ENCODE data around the gene NBEA.
"Not testable (repeated sequence)": the region's sequence is repeated elsewhere in the genome, so short reads cannot be mapped to it uniquely, and the experiment has no call there.

Gene NBEA

DNA sequence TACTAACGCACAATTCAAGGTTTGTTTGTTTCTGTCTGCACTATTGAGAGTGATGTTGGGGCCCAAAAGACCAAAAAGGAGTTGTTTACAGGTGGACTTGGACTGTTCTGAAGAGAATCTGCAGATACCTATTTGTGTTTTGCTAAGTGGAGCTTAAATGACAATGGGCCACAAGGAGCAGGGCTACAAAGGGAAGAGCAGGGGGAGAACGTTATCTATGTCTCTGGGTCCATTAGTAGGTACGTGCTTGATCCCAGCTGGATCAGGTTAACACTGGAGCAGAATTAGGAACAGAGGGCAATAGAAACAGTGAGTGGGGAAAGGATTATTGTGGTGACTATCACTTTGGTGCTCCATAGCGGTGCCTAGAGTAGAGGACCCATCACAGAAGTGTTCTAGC is 22.5 kb downstream of the NBEA start:
- DNase-seq (ENCODE audit: low read depth) = no peak

DNA sequence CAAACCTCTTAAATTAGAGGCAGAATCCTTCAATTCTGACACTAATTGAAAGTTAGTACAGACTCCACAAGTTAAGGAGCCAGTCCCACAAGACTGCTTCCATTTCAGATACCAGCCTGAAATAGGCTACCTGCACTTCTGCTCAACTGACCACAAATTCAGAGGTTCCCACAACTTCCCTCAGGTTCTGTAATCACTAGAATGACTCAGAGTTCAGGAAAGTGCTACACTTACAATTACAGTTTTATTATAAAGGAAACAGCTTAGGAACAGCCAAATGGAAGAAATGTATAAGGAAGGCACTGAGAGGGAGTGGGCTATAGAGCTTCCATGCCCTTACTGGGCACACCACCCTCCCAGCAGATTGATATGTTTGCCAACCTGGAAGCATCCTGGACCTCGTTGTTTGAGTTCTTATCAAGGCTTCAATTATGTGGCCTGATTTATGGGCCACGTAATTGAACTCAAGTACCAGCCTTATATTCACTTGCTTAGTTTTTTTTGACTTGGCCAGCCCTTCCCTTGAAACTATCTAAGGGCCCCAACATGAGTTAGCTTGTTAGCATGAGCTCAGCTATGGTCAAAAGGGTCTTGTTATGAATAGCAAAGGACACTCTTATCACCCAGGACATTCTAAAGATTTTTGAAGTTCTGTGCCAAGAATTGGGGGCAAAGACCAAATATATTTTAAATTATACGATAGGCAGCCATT is 25.9 kb downstream of the NBEA start:
- no peak for DNase-seq (ENCODE audit: low read depth)

DNA sequence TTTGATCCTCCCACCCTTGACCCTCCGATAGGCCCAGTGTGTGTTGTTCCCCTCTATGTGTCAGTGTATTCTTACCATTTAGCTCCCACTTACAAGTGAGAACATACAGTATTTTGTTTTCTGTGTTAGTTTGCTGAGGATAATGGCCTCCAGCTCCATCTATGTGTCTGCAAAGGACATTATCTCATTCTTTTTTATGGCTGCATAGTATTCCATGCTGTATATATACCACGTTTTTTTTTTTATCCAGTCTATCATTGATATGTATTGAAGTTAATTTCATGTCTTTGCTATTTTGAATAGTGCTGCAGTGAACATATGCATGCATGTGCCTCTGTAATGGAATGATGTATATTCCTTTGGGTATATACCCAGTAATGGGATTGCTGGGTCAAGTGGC is 27.5 kb downstream of the NBEA start:
- DNase-seq (ENCODE audit: low read depth) = not testable (repeated sequence)

DNA sequence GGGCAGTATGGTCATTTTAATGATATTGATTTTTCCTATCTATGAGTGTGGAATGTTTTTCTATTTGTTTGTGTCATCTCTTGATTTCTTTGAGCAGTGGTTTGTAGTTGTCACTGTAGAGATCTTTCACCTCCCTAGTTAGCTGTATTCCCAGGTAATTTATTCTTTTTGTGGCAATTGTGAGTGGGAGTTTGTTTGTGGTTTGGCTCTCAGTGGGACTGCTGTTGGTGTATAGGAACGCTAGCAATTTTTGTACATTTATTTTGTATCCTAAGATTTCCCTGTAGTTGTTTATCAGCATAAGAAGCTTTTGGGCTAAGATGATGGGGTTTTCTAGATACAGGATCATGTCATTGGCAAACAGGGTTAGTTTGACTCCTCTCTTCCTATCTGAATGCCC is 28.9 kb downstream of the NBEA start:
- DNase-seq (ENCODE audit: low read depth) = no peak

DNA sequence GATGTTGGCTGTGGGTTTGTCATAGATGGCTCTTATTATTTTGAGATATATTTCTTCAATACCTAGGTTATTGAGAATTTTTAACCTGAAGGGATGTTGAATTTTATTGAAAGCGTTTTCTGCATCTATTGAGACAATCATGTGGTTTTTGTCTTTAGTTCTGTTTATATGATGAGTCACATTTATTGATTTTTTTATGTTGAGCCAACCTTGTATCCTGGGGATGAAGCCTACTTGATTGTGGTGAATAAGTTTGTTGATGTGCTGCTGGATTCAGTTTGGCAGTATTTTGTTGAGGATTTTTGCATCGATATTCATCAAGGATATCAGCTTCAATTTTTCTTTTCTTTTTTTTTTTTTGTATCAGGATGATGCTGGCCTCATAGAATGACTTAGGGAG is 29.4 kb downstream of the NBEA start:
- no peak for DNase-seq (ENCODE audit: low read depth)

DNA sequence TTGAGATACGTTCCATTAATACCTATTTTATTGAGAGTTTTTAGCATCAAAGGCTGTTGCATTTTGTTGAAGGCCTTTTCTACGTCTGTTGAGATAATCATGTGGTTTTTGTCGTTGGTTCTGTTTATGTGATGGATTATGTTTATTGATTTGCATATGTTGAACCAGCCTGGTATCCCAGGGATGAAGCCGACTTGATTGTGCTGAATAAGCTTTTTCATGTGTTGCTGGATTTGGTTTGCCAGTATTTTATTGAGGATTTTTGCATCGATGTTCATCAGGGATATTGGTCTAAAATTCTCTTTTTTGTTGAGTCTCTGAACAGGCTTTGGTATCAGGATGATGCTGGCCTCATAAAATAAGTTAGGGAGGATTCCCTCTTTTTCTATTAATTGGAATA is 43.1 kb downstream of the NBEA start:
- DNase-seq (ENCODE audit: low read depth) = not testable (repeated sequence)

DNA sequence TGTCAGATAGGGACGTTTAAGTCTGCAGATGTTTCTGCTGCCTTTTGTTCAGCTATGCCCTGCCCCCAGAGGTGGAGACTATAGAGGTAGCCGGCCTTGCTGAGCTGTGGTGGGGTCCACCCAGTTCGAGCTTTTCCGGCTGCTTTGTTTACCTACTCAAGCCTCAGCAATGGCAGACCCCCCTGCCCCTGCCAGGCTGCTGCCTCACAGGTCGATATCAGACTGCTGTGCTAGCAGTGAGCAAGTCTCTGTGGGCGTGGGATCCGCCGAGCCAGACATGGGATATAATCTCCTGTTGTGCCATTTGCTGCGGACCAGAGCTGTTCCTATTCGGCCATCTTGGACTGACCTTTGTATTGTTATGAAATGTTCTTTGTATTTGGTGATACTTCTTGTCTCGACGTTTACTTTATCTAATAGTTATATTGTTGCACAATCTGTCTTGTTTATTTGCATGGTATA is 46.3 kb downstream of the NBEA start:
- DNase-seq (ENCODE audit: low read depth) = no peak

DNA sequence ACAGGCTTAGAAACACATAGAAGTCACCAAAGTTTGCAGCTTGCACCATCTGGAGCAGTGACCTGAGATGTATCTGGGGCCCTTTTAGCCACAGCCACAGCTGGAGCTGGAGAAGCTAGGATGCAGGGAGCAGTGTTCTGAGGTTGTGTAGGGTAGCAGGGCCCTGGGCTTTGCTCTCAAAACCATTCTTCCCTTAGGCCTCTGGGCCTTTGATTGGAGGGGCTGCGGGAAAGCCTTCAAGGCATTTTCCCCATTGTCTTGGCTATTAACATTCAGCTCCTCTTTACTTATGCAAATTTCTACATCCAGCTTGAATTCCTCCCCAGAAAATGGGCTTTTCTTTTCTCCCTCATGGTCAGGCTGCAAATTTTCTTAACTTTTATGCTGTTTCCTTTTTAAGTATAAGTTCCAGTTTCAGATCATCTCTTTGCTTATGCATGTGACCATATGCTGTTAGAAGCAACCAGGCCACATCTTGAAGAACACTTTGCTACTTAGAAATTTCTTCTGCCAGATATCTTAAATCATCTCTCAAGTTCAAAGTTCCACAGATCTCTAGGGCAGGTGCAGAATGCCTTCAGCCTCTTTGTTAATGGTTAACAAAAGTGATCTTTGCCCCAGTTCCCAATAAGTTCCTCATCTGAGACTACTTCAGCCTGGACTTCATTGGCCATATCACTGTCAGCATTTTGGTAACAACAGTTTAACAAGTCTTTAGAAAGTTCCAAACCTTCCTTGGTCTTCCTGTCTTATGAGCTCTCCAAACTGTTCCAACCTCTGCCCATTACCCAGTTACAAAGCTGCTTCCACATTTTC is 48.5 kb downstream of the NBEA start:
- DNase-seq (ENCODE audit: low read depth) = no peak

DNA sequence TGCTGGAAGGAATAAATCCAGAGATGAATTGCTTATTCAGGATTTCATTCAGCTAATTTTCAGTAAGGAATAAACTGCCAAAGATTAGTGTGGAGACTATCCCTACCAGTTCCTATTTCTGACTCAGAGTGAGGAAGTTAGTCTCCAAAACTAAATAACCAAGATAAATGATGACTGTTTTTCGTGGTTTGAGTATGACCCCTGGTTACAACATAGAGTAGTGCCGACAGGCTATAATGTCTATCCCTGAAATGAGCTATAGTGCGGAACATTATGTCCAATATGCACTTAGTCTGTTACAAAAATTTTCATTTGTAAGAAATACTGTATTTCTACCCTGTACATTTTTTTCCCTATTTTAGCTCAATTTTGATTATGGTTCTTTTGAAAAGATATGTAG is 51.4 kb downstream of the NBEA start:
- no peak for DNase-seq (ENCODE audit: low read depth)

DNA sequence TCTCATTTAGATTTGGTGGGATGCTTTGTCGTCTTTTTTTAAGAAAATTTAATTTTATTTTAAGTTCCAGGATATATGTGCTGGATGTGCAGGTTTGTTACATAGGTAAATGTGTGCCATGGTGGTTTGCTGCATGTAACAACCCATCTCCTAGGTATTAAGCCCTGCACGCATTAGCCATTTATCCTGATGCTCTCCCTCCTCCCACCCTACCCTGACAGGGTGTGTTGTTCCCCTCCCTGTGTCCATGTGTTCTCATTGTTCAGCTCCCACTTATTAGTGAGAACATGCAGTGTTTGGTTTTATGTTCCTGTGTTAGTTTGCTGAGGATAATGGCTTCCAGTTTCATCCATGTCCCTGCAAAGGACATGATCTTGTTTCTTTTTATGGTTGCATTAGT is 61.7 kb downstream of the NBEA start:
- not testable (repeated sequence) for DNase-seq (ENCODE audit: low read depth)

DNA sequence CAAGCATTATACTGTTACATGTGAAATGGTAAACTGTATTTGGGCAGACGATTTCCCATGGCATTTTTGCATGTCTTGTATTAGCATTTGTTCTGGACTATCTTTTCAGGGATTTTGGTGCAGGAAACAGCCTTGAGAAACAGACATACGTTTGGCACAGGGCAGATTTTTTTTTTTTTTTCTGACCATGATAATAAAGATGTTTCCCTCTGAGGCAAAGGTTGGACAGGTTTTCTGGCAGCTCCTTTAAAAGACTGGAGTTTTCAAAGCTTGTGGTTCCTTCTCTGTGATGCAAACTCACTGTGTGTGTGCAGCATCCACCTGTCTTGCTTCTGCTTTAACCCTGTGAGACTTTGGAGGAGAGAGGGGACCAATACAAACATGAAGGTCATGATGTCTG is 63.0 kb downstream of the NBEA start:
- DNase-seq (ENCODE audit: low read depth) = no peak

DNA sequence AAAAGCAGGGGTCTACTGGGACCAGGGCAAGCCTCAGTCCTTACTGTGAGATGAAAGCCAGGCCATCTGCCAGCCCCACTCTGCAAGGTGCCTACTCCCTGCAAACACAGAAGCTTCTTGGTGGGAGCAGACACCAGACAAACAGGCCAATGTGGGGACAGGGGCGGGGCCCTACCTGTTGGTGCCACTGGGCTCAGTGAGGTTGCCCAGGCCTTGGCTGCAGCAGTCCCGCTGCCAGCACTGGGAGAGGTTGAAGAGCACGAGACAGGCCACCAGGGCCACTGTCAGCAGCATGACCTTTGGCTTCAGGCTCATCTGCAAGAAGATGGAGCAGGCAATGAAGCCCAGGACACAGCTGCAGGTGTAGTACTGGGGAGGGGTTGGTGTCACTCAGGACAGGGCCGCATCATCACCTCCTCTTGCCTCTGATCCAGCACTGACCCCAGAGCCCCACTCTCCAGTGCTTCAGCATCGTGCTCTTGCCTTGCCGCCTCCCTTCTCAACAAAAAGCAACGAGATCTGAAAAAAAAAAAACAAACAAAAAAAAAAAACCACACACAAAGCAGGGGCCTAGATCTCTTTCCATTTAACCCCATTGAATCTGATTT is 72.6 kb downstream of the NBEA start:
- no peak for DNase-seq (ENCODE audit: low read depth)

DNA sequence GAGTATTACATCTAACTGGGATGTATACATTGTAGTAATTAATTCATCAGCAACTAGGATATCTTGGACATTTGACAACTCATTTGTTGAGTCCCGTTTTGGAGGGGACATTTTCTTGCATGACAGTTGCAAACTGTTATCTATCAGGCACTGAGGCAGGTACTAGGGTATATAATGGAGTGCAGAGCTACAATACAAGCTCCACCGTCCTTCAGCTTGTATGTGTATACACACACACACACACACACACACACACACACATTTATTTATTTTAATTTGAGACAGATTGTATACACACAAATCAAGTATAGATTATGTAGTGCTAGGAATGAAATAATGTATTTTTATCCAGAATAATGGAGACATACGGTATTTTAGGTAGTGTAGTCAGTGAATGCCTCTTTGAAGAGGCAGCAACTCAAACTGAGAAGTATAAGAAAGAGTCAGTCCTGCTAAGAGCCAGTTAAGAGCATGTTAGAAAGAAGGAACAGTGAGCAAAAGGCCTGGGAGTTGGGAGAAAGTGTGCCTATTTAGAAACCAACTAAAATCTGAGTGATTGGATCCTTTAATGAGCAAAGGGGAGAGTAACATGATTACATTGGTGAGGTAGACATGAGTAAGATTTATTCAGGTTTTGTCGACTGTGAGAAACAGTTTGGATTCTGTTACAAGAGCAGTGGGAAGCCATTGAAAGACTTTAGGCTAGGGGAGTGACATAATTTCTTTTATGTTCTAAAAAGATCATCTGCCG is 74.5 kb downstream of the NBEA start:
- DNase-seq (ENCODE audit: low read depth) = no peak

DNA sequence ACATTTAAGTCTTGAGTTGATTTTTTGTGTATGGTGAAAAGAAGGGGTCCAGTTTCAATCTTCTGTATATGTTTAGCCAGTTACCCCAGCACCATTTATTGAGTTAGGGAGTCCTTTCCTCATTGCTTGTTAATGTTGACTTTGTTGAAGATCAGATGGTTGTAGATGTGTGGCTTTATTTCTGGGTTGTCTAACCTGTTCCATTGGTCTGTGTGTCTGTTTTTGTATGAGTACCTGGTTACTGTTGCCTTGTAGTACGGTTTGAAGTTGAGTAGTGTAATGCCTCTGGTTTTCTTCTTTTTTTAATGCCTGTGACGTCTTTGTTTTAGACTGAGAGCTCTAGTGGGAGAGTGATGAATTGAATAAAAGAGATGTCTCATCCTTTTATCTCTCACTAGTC is 83.2 kb downstream of the NBEA start:
- no peak for DNase-seq (ENCODE audit: low read depth)

DNA sequence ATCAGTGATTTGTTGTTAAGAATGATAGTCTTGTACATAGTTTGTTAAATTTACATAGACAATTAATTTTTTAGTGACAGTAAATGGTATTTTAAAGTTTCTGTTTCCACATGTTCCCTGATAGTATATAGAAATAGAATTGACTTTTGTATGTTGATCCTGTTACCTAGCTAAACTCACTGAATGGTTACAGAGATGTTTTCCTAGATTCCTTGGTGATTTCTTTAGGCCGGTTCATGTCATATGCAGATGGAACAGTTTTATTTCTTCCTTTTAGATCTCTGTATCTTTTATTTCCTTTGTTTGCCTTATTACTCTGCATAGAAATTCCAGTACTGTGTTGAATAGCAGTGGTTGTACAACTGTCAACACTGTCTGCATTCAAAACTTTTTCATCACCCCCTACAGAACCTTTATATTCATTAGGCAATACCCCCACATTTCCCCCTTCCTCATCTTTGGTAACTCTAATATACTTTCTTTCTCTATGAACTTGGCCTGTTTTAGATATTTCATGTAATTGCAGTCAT is 86.3 kb downstream of the NBEA start:
- DNase-seq (ENCODE audit: low read depth) = no peak

DNA sequence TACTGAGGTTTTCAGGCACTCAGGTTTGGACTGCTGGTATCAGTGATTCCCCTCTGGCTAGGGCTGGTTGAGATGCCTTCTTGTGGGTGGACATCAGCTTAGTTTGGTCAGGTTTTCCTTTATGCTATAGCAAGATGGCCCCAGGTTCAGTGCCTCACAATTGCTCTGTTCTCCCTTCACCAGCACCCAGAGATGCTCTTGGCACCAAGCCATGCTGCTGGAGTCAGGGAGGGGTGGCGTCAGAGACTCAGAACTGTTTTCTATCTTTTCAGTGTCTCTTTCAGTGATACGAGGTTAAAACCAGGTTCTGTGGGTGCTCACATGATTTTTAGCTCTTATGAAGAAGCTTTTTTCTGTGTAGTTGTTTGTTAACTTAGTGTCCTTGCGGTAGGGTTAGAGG is 96.9 kb downstream of the NBEA start:
- no peak for DNase-seq (ENCODE audit: low read depth)

DNA sequence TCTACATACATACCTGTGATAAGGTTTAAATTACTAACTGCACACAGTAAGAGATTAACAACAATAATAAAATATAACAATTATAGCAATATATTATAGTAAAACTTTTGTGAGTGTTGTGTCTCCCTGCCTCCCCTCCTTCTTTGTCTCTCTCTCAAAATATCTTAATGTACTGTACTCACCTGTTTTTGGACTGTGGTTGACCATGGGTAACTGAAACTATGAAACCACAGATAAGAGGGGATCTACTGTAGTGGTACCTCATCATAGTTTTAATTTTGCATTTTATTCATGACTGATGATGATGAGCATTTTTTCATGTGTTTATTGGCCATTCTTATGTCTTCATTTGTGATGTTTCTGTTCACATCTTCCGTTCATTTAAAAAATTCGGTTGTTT is 104.5 kb downstream of the NBEA start:
- DNase-seq (ENCODE audit: low read depth) = no peak

DNA sequence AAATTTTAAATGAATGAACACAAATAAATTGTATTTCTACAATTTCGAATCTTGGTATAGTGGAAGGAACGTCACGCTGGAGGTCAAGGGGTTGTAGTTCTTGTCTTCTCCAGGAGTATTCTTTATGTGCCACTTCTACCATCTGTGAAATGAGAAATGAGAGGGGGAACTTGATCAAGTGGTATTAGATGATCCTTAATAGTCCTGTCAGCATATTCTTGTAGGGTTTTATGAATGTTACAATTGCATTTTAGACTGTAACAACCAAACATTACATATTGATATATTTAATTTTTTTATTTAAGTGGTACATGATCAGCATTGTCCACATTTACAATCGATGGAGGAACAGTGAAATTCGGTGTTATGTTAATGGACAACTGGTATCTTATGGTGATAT is 113.6 kb downstream of the NBEA start:
- no peak for DNase-seq (ENCODE audit: low read depth)

DNA sequence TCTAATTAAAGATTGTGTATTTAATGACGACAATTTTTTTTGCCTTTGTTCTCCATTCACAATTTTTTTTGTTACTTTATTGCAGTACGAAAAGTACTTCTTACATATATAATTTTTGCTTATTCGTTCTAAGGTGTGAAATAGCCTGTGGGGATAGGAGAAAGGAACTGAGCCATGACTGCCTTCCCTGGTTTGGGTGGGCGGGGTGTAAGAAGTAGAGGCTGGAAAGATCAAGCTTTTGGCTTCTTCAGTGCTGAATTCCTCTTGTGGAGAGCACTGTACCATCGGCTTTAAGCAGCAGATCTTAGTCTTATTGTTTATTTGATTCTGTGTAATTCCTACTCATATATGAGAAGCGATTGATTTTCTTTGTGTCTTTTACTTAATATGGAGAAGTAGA is 115.8 kb downstream of the NBEA start:
- DNase-seq (ENCODE audit: low read depth) = no peak

DNA sequence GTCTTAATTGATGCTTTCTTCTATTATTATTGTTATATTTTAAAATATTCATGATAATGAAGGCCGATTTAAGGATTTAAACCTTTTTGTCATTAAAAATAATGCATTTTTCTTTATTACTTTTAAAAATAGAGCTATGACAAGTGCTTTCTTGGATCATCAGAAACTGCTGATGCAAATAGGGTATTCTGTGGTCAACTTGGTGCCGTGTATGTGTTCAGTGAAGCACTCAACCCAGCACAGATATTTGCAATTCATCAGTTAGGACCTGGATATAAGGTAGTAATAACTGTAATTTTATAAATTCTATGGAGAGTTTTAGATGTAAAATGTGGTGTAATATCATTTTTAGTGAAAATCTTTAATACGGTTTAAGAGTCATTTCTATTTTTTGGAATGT is 116.5 kb downstream of the NBEA start:
- not testable (repeated sequence) for DNase-seq (ENCODE audit: low read depth)

DNA sequence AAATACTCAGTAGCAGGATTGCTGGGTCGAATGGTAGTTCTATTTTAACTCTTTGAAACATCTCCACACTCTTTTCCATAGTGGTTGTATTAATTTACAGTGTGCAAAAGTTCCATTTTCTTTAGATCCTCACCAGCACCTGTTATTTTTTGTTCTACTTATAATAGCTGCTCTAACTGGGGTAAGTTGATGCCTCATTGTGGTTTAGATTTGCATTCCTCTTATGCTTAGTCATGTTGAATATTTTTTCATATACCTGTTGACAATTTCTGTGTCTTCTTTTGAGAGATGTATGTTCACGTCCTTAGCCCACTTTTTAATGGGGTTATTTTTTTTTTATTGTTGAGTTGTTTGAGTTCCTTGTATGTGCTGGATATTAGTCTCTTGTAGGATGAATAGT is 144.6 kb downstream of the NBEA start:
- DNase-seq (ENCODE audit: low read depth) = no peak

DNA sequence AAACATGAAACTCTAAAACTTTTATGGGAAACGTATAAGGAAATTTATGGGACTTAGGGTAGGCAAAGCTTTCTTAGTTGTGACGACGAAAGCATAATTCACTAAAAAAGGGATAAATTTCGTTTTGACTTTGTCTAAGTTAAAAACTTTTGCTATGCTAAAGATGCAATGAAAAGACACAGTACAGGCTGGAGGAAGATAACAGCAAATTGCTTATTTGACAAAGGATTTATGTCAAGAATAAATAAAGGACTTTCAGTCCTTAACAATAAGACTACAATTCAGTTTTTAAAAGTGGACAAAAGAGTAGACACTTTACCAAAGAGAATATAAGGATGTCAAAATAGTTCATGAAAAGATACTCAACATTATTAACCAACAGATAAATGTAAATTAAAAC is 150.2 kb downstream of the NBEA start:
- no peak for DNase-seq (ENCODE audit: low read depth)

Measured in activated T-cell treated with anti-CD3 and anti-CD28 coated beads for 24 hours (primary cell).